H1 (cell line): ENCODE results near the gene ZNF652. TPM values are rescaled to one million over a fixed set of nuclear protein-coding genes. Genes with fewer than 3 reads are reported as not detected.

Experiments used
- CTCF ChIA-PET: fragments of 300-600 bp; sonication (Branson Sonifier 250); formaldehyde crosslinking; loops from one replicate; lab custom pipeline; 2021; ENCODE audit not compliant: partially characterized antibody; lab: Charles Lee
- POLR2A ChIA-PET: fragments of 300-600 bp; sonication (Branson Sonifier 250); formaldehyde crosslinking; loops from one replicate; lab custom pipeline; 2021; ENCODE audit warnings: inconsistent platforms; ENCODE audit not compliant: partially characterized antibody; lab: Charles Lee
- DNase-seq, 2 experiments: peaks; one replicate each; pipeline versions ENCODE4 v3.0.0 to v3.0.0-alpha.2; 2010 to 2022; ENCODE audit warnings: low spot score in 2 of 2, low read depth in 1 of 2, mixed read lengths in 1 of 2
- FAIRE-seq: peaks from 2 replicates; lab custom pipeline; 2011; peaks lifted over from hg19 to GRCh38; lab: Jason Lieb, UNC
- H2AFZ ChIP-seq: 2 replicates; pipeline ENCODE4 v1.8.1; 2012; ENCODE audit warnings: low read length, inconsistent platforms
- H2AK5ac ChIP-seq: 2 replicates; pipeline ENCODE4 v1.6.1; 2013; ENCODE audit warnings: low read depth, low read length
- H2BK120ac ChIP-seq: replicated peaks from 2 replicates; pipeline ENCODE3; 2013; ENCODE audit warnings: low read depth, low read length, inconsistent platforms
- H2BK12ac ChIP-seq: 2 replicates; pipeline ENCODE4 v1.6.1; 2013; ENCODE audit warnings: low read depth, low read length
- H2BK15ac ChIP-seq: 2 replicates; pipeline ENCODE4 v1.6.1; 2013; ENCODE audit warnings: low read length
- H2BK20ac ChIP-seq: 2 replicates; pipeline ENCODE4 v1.6.1; 2013; ENCODE audit warnings: low read length
- H2BK5ac ChIP-seq: 2 replicates; pipeline ENCODE4 v1.6.1; 2013; ENCODE audit warnings: low read depth, low read length
- H3K14ac ChIP-seq: 2 replicates; pipeline ENCODE4 v1.6.1; 2013; ENCODE audit warnings: inconsistent platforms; ENCODE audit not compliant: insufficient read length
- H3K18ac ChIP-seq: 2 replicates; pipeline ENCODE4 v1.6.1; 2013; ENCODE audit warnings: low read length; ENCODE audit errors: extremely low read depth
- H3K23ac ChIP-seq: 2 replicates; pipeline ENCODE4 v1.6.1; 2013; ENCODE audit warnings: inconsistent platforms; ENCODE audit not compliant: insufficient read length
- H3K23me2 ChIP-seq: 2 replicates; pipeline ENCODE4 v1.6.1; 2013; ENCODE audit warnings: low read depth, low read length
- H3K27ac ChIP-seq: 2 replicates; pipeline ENCODE4 v1.6.1; 2011; ENCODE audit warnings: low read depth, low read length, inconsistent platforms
- H3K27me3 ChIP-seq, 4 experiments: replicated peaks in 1 of 4; 1 replicate in 1 of 4; 2 replicates in 3 of 4; pipeline versions ENCODE4 v1.6.1 to v1.8.1; 2011 to 2013; ENCODE audit warnings: low read length in 3 of 4, mild to moderate bottlenecking in 3 of 4, inconsistent platforms in 2 of 4, mixed read lengths in 2 of 4, moderate library complexity in 1 of 4; ENCODE audit not compliant: control insufficient read depth in 3 of 4, insufficient read depth in 3 of 4; ENCODE audit errors: extremely low read depth in 1 of 4
- H3K36me3 ChIP-seq, 4 experiments: 2 replicates each; pipeline versions ENCODE4 v1.6.1 to v1.8.1; 2011 to 2013; ENCODE audit warnings: mild to moderate bottlenecking in 4 of 4, low read length in 3 of 4, moderate library complexity in 2 of 4, control low read depth in 1 of 4, inconsistent platforms in 1 of 4; ENCODE audit not compliant: insufficient read depth in 4 of 4, control insufficient read depth in 2 of 4
- H3K4ac ChIP-seq: replicated peaks from 2 replicates; pipeline ENCODE3; 2013; ENCODE audit warnings: low read length, low read depth, mixed read lengths, inconsistent platforms; ENCODE audit not compliant: insufficient read length
- H3K4me1 ChIP-seq, 4 experiments: replicated peaks in 1 of 4; 1 replicate in 1 of 4; 2 replicates in 3 of 4; pipeline versions ENCODE4 v1.6.1 to v1.8.1; 2011 to 2013; ENCODE audit warnings: low read length in 3 of 4, inconsistent platforms in 2 of 4, mixed read lengths in 1 of 4; ENCODE audit not compliant: insufficient read depth in 4 of 4, control insufficient read depth in 3 of 4
- H3K4me2 ChIP-seq, 2 experiments: 2 replicates each; pipeline versions ENCODE4 v1.6.1 to v1.8.1; 2011 to 2013; ENCODE audit warnings: low read depth in 2 of 2, low read length in 2 of 2, control low read depth in 1 of 2, inconsistent platforms in 1 of 2, mild to moderate bottlenecking in 1 of 2; ENCODE audit not compliant: insufficient read depth in 1 of 2
- H3K4me3 ChIP-seq, 4 experiments: fragments of 200-600, 300-600 bp in 1 of 4; sonication (generic), shearing (Covaris generic), sonication (Bioruptor Twin) in 1 of 4; 2 replicates each; pipeline versions ENCODE4 v1.5.1 to v1.8.1; 2011 to 2016; ENCODE audit warnings: low read length in 4 of 4, low read depth in 3 of 4, control low read depth in 2 of 4, inconsistent platforms in 2 of 4, mild to moderate bottlenecking in 2 of 4, mixed read lengths in 1 of 4, moderate library complexity in 1 of 4; ENCODE audit not compliant: insufficient read depth in 2 of 4; ENCODE audit errors: extremely low read depth in 1 of 4
- H3K56ac ChIP-seq: replicated peaks from 2 replicates; pipeline ENCODE3; 2013; ENCODE audit warnings: low read depth, mild to moderate bottlenecking, mixed read lengths, low read length, inconsistent platforms; ENCODE audit not compliant: insufficient read length
- H3K79me1 ChIP-seq: 2 replicates; pipeline ENCODE4 v1.6.1; 2013; ENCODE audit warnings: low read depth, low read length, control low read depth
- H3K79me2 ChIP-seq, 2 experiments: 2 replicates each; pipeline versions ENCODE4 v1.6.1 to v1.8.1; 2012 to 2013; ENCODE audit warnings: low read length in 2 of 2, mild to moderate bottlenecking in 2 of 2, inconsistent platforms in 1 of 2; ENCODE audit not compliant: insufficient read depth in 2 of 2, control insufficient read depth in 1 of 2
- H3K9ac ChIP-seq, 4 experiments: replicated peaks in 1 of 4; 1 replicate in 1 of 4; 2 replicates in 3 of 4; pipeline versions ENCODE4 v1.6.1 to v1.8.1; 2011 to 2013; ENCODE audit warnings: low read depth in 3 of 4, low read length in 3 of 4, control low read depth in 2 of 4, mild to moderate bottlenecking in 2 of 4, moderate library complexity in 2 of 4, inconsistent platforms in 1 of 4; ENCODE audit errors: extremely low read depth in 1 of 4
- H3K9me3 ChIP-seq, 2 experiments: 2 replicates each; pipeline versions ENCODE4 v1.6.1 to v1.8.1; 2012 to 2013; ENCODE audit warnings: mild to moderate bottlenecking in 2 of 2, moderate library complexity in 2 of 2, control low read depth in 1 of 2, inconsistent platforms in 1 of 2, low read depth in 1 of 2, low read length in 1 of 2, mixed read lengths in 1 of 2; ENCODE audit not compliant: insufficient read depth in 2 of 2
- H4K20me1 ChIP-seq, 2 experiments: replicated peaks in 1 of 2; 2 replicates each; pipeline versions ENCODE3 to v1.8.1; 2011 to 2013; ENCODE audit warnings: inconsistent platforms in 2 of 2, low read length in 2 of 2, mild to moderate bottlenecking in 1 of 2; ENCODE audit not compliant: insufficient read depth in 2 of 2, control insufficient read depth in 1 of 2
- H4K5ac ChIP-seq: 2 replicates; pipeline ENCODE4 v1.6.1; 2013; ENCODE audit warnings: low read length, low read depth, mixed read lengths, inconsistent platforms; ENCODE audit not compliant: insufficient read length
- H4K8ac ChIP-seq: 2 replicates; pipeline ENCODE4 v1.8.0; 2013; ENCODE audit warnings: mild to moderate bottlenecking, moderate library complexity, low read length, inconsistent platforms; ENCODE audit not compliant: insufficient read depth; ENCODE audit errors: extremely low read depth
- H4K91ac ChIP-seq: replicated peaks from 2 replicates; pipeline ENCODE3; 2013; ENCODE audit warnings: low read length, mixed read lengths, inconsistent platforms; ENCODE audit not compliant: insufficient read length
- BRCA1 ChIP-seq: IDR thresholded peaks from 2 replicates; pipeline ENCODE4 v1.6.1; 2012; ENCODE audit warnings: low read depth, low read length, improper control_type of control experiment
- EZH2 ChIP-seq: fragments of 200-600 bp; sonication (generic); IDR thresholded peaks from 2 replicates; pipeline ENCODE4 v1.7.1; 2012; ENCODE audit warnings: low read depth, mild to moderate bottlenecking, moderate library complexity, low read length, inconsistent platforms; ENCODE audit not compliant: severe bottlenecking
- HDAC6 ChIP-seq: IDR thresholded peaks from one replicate; pipeline ENCODE4 v1.7.1; 2012; ENCODE audit warnings: low read depth, mild to moderate bottlenecking, inconsistent platforms, low read length, moderate library complexity
- WGBS, 2 experiments: shearing (Covaris generic) in 1 of 2; methylation state at CpG; one replicate each; pipeline versions ENCODE4 v1.1.6 to v1.1.7; 2013 to 2015; ENCODE audit warnings: low lambda C conversion rate in 2 of 2, mixed read lengths in 2 of 2, inconsistent platforms in 1 of 2, low coverage in 1 of 2, missing lambda C conversion rate in 1 of 2; ENCODE audit not compliant: insufficient replicate concordance in 2 of 2, insufficient coverage in 1 of 2, insufficient read length in 1 of 2; ENCODE audit errors: extremely low coverage in 1 of 2, missing lambda C conversion rate in 1 of 2; 5-methylcytosine and 5-hydroxymethylcytosine counted together
- polyA plus RNA-seq, 7 experiments: library from polyadenylated mRNA; depleted of rRNA in 3 of 7; stranded (reverse) in 5 of 7; unstranded in 2 of 7; fragments of >200 nt in 5 of 7; fragments of 200-250 nt in 2 of 7; gene quantifications; 1 replicate in 5 of 7; 2 replicates in 1 of 7; 4 replicates in 1 of 7; pipeline versions ENCODE4 v1.2.1 to v1.2.3, GENCODE V29; 2011 to 2013; ENCODE audit warnings: missing spikeins in 2 of 7, mixed read lengths in 2 of 7
- total RNA-seq: library from RNA; stranded (reverse); fragmentation: NEBNext Ultra II Directional; extraction: Animal tissue kit (Norgen Biotek cat#: 25700); gene quantifications from 2 replicates; pipeline ENCODE4 v1.2.1, GENCODE V29; 2021

ZNF652 gene
- total and polyA plus RNA-seq, 2 of the 8 experiments (the other 6 are each of a cell fraction or from before 2014, with no cell fraction given) = 13.5 to 39.6 TPM

GRCh38 chr17:49297141-49297540 is 64.9 kb downstream of the ZNF652 start:
- Histone ChIP-seq H4K20me1 (peaks cover 0 to 1% of the 10 kb centered on the region in 2 experiments), H2BK20ac (no peak overlapping the region), H2BK120ac (no peak overlapping the region), H2BK5ac (no peak overlapping the region), H4K5ac (no peak overlapping the region), H2AFZ (no peak overlapping the region), H3K18ac (no peak overlapping the region), H3K79me2 (no peaks in the 10 kb centered on the region), H3K14ac (no peak overlapping the region), H3K4ac (no peak overlapping the region), H3K79me1 (no peaks in the 10 kb centered on the region), H4K91ac (no peak overlapping the region), H3K4me1 (no peaks in the 10 kb centered on the region), H3K36me3 (peaks cover 4 to 9% (median 6%) of the 10 kb centered on the region in 4 experiments; a peak in 6 of 8 replicates), H3K56ac (no peak overlapping the region), H3K4me3 (no peak overlapping the region), H2AK5ac (no peak overlapping the region), H3K23me2 (no peaks in the 10 kb centered on the region), H3K23ac (no peak overlapping the region), H2BK12ac (no peak overlapping the region), H2BK15ac (no peak overlapping the region), H3K9me3 (no peaks in the 10 kb centered on the region), H3K4me2 (no peak overlapping the region), H3K27ac (no peak overlapping the region), H3K27me3 (no peaks in the 10 kb centered on the region), H3K9ac (no peak overlapping the region), H4K8ac (no peak overlapping the region)
- POLR2A ChIA-PET = interaction anchor here (1.4 to 1.7 kb wide), 3 partner anchors 10 to 111 kb away, joined by 3 read pairs; no protein-coding TSS in a partner anchor
- DNase-seq (no peak), FAIRE-seq (no peak)
- 91% methylated on average over 3 of the region's 3 CpGs; no CpG with 5 or more reads in 1 of the 2 experiments for WGBS, 2 experiments
- CTCF ChIA-PET = interaction anchor here (0.9 to 1.6 kb wide), 10 partner anchors 11 to 111 kb away, joined by 3 to 7 read pairs (median 4); no protein-coding TSS in a partner anchor
- no peak for TF ChIP-seq BRCA1
- TF ChIP-seq HDAC6 = no peak
- no peak for TF ChIP-seq EZH2
